Nephron progenitor cell (in vitro differentiated cells): Measurements from ENCODE around the gene POLR3K.

Experiments
- DNase-seq: peaks from one replicate; pipeline ENCODE4 v3.0.0; 2021
- H3K27ac Mint-ChIP-seq: 2 replicates; pipeline ENCODE4 v1.8.0; 2021; ENCODE audit warnings: mild to moderate bottlenecking, moderate library complexity, mixed read lengths
- H3K27me3 Mint-ChIP-seq: 2 replicates; pipeline ENCODE4 v1.8.0; 2021; ENCODE audit warnings: mild to moderate bottlenecking, low read depth, mixed read lengths; ENCODE audit not compliant: poor library complexity
- H3K36me3 Mint-ChIP-seq: 2 replicates; pipeline ENCODE4 v1.8.0; 2021; ENCODE audit warnings: low read depth, mixed read lengths
- H3K4me1 Mint-ChIP-seq: 2 replicates; pipeline ENCODE4 v1.8.0; 2021; ENCODE audit warnings: mixed read lengths
- H3K4me3 Mint-ChIP-seq: 2 replicates; pipeline ENCODE4 v1.8.0; 2021; ENCODE audit warnings: mild to moderate bottlenecking, moderate library complexity, mixed read lengths
- H3K9me3 Mint-ChIP-seq: 2 replicates; pipeline ENCODE4 v1.8.0; 2021; ENCODE audit warnings: mild to moderate bottlenecking, moderate library complexity, mixed read lengths
- CTCF ChIP-seq: fragments of 200-600 bp; sonication (generic); IDR thresholded peaks from 2 replicates; pipeline ENCODE4 v1.5.0; 2021; ENCODE audit warnings: antibody characterized with exemption

POLR3K gene

DNA sequence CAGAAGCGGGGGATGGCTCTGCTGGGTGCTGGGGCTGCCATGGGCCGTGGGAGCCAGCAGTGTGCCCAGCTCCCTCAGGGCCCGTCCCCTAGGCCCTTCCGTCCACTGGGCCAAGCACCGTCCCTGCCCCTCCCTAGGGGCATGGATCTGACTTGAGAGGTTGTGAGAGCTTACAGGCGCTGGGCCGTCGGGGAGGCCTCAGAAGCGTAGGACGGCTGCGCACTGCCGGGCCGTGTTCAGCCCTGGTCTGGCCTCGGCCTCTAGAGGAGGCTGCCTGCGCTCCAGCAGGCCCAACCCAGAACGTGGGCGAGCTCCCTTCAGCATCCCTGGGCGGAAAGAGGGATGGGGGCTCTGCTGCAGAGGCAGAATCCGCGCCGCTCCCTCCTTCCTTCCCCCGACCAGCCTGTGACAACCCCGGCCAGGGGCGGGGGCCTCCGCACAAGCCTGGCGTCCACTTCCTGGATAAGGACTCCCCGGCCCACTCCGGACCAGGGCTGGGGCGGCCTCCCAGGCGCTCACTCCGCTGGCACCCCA lies 23.9 kb upstream of the POLR3K start:
- Mint-ChIP-seq H3K27me3 (no peaks in the 10 kb centered on the region), H3K4me3 (peak overlapping the region; percentile 47), H3K9me3 (no peaks in the 10 kb centered on the region), H3K36me3 (no peaks in the 10 kb centered on the region), H3K27ac (no peak overlapping the region), H3K4me1 (peaks cover 58% of the 10 kb centered on the region)
- no peak for TF ChIP-seq CTCF
- DNase-seq: peak; percentile 54

- H3K4me3 Mint-ChIP-seq: peak overlapping the region; percentile 52
- H3K27ac Mint-ChIP-seq: no peak overlapping the region
- no peak for DNase-seq
- peaks cover 59% of the 10 kb centered on the region for H3K4me1 Mint-ChIP-seq
- no peaks in the 10 kb centered on the region for H3K9me3 Mint-ChIP-seq
- no peaks in the 10 kb centered on the region for H3K27me3 Mint-ChIP-seq
- no peaks in the 10 kb centered on the region for H3K36me3 Mint-ChIP-seq
- TF ChIP-seq CTCF: no peak
Observed at GRCh38 chr16:76535-77272, 23.3 kb upstream of the POLR3K start.

- no peak for TF ChIP-seq CTCF
- Mint-ChIP-seq H3K36me3 (no peaks in the 10 kb centered on the region), H3K9me3 (no peaks in the 10 kb centered on the region), H3K27ac (peak overlapping the region; percentile 92), H3K4me3 (peak overlapping the region; percentile 54), H3K4me1 (peaks cover 65% of the 10 kb centered on the region), H3K27me3 (no peaks in the 10 kb centered on the region)
- peak; percentile 56 for DNase-seq
Observed at GRCh38 chr16:75580-76501, 22.4 kb upstream of the POLR3K start.

DNA sequence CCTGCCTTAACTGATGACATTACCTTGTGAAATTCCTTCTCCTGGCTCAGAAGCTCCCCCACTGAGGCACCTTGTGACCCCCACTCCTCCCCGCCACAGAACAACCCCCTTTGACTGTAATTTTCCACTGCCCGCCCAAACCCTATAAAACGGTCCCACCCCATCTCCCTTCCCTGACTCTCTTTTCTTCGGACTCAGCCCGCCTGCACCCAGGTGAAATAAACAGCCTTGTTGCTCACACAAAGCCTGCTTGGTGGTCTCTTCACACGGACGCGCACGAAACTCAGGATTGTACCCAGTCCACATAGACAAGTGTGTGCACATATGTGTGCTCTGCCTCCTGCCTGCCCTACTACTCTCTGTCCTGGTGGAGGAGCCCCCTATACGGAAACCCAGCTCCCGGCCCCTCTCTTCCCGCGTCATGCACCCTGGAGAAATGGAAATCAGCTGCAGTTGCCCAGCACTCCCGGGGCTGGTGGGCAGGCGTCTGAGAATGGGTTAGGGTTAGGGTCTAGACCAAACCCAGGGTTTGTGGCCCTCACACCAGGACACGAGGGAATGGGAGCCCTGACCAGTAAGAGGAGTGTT lies 21.4 kb upstream of the POLR3K start:
- peak overlapping the region; percentile 19 for H3K27ac Mint-ChIP-seq
- no peak for DNase-seq
- no peak for TF ChIP-seq CTCF
- H3K4me3 Mint-ChIP-seq: peak overlapping the region; percentile 28
- H3K9me3 Mint-ChIP-seq: no peaks in the 10 kb centered on the region
- H3K36me3 Mint-ChIP-seq: no peaks in the 10 kb centered on the region
- H3K4me1 Mint-ChIP-seq: peaks cover 73% of the 10 kb centered on the region
- H3K27me3 Mint-ChIP-seq: no peaks in the 10 kb centered on the region

DNA sequence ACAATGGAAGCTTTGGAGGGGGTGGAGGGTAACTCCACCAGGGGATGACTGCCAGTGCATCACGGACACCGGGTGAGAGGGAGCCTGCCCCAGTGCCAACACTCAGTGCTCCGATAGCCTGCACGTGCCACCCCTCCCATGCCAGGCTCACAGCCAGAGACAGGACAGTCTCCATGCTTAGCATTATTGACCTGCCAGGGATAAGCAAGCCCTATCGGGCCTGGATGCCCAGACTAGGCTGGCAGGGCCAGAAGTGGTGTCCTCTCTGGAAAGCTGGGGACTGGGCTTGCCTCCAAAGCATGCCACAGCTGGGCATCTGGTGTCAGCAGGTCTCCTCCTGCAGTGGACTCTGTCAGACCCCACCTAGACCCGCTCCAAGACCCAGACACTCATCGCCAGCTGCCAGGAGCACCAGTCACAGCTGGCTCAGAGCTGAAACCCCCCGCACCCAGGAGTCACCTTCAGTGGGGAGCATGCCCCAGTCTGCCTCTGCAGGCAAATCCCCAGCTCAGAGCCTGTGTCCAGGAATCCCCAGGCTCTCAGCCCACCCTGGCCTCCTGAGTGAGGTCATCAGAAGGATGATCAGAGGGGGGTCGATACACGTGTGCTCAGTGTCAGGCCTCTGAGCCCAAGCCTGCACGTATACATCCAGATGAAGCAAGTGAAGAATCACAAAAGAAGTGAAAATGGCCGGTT lies 20.8 kb upstream of the POLR3K start:
- H3K36me3 Mint-ChIP-seq: no peaks in the 10 kb centered on the region
- no peaks in the 10 kb centered on the region for H3K27me3 Mint-ChIP-seq
- peaks cover 75% of the 10 kb centered on the region for H3K4me1 Mint-ChIP-seq
- peak overlapping the region; percentile 52 for H3K4me3 Mint-ChIP-seq
- no peaks in the 10 kb centered on the region for H3K9me3 Mint-ChIP-seq
- H3K27ac Mint-ChIP-seq: no peak overlapping the region
- TF ChIP-seq CTCF: no peak
- no peak for DNase-seq
